ENCODE results near the gene MTHFD1.

The MTHFD1 gene

DNA sequence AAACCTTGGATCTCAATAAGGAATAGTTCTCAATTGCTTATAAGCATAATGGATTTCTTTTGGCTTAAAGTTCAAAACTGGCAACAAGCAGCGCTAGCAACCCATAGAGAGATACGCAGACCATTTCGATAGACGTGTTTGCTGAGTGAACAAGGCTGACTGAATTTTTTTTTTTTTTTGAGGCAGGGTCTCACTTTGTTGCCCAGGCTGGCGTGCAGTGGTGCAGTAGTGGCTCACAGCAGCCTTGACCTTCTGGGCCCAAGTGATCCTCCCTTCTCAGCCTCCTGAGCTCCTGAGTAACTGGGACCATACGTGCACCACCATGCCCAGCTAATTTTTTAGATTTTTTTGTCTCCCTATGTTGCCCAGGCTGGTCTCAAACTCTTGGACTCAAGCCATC is 75.7 kb downstream of the MTHFD1 start:
- DNase-seq (ENCODE audit: low read depth) = no peak
- TF ChIP-seq, protein P1, sequence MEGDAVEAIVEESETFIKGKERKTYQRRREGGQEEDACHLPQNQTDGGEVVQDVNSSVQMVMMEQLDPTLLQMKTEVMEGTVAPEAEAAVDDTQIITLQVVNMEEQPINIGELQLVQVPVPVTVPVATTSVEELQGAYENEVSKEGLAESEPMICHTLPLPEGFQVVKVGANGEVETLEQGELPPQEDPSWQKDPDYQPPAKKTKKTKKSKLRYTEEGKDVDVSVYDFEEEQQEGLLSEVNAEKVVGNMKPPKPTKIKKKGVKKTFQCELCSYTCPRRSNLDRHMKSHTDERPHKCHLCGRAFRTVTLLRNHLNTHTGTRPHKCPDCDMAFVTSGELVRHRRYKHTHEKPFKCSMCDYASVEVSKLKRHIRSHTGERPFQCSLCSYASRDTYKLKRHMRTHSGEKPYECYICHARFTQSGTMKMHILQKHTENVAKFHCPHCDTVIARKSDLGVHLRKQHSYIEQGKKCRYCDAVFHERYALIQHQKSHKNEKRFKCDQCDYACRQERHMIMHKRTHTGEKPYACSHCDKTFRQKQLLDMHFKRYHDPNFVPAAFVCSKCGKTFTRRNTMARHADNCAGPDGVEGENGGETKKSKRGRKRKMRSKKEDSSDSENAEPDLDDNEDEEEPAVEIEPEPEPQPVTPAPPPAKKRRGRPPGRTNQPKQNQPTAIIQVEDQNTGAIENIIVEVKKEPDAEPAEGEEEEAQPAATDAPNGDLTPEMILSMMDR (IDR thresholded peaks at IDR 0.05; ENCODE audit: control insufficient read depth, insufficient read depth, low read depth, low read length, missing control alignments) = no peak
- no peak overlapping the region for H3K4me3 ChIP-seq (ENCODE audit: control insufficient read depth, low read depth, low read length)

DNA sequence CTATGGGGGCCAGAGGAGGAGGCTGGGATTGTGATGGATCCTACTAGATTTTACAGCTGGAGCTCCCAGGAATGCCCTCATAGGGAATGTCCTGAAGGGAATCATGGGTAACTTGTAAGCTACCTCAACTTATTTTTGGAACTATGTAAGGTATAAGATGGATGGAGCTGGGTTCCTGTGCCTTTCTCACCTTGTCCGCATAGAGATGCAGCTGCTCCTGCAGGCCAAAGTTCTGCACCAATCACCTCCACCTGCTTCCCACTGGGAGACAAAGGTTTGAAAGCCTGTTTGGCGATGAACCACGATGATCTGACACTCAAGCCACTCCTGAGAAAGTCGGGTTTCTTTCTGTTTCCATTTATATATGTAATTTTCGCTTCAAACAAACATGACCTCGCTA is 76.5 kb downstream of the MTHFD1 start:
- no peak for DNase-seq (ENCODE audit: low read depth)
- TF ChIP-seq, protein P1 (IDR thresholded peaks at IDR 0.05; ENCODE audit: control insufficient read depth, insufficient read depth, low read depth, low read length, missing control alignments) = no peak
- H3K4me3 ChIP-seq (ENCODE audit: control insufficient read depth, low read depth, low read length) = peak overlapping the region; percentile 70

DNA sequence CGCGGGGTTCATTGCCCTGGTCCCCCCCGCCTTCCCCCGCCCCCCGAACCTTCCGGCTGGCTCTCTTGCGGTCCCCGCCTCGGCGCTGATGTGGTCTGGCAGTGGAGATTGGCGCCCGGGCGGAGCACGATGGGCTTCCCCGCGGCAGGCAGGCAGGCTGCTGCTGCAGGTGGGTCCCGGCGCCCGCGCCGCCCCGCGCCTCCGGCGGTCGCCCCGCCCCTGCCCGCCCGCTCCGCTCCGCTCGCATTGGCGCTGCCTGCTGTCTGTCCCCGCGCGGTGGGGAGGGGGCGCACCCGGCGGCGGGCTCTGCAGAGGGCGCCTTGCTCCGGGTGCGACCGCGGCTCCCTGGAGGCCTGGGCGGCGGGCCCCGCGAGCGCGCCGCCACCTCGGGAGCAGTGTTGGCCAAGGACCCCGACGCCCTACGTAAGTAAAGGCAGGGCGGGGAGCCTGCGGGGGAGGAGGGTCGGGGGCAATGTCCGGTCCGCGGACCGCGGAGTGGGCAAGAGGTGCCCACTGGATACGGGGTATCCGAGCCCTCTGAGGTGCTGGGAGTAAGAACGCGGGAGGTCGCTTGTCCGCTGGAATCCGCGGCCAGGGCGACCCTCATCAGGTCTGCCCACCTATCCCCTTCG is 77.2 kb downstream of the MTHFD1 start, which contains the start of gene AKAP5:
TSS of gene AKAP5 (plus strand) at position 309 of the 632 bp plus-strand sequence. CDS start 2,896 bp downstream, outside the sequence.
- H3K4me3 ChIP-seq (ENCODE audit: control insufficient read depth, low read depth, low read length) = peak within 1 kb of the TSS; percentile 70
- TF ChIP-seq, protein P1 (IDR thresholded peaks at IDR 0.05; ENCODE audit: control insufficient read depth, insufficient read depth, low read depth, low read length, missing control alignments) = no peak
- DNase-seq (ENCODE audit: low read depth) = no peak

GRCh38 chr14:64465831-64466554 is 77.8 kb downstream of the MTHFD1 start:
- H3K4me3 ChIP-seq (ENCODE audit: control insufficient read depth, low read depth, low read length) = peak overlapping the region; percentile 70
- TF ChIP-seq, protein P1 (IDR thresholded peaks at IDR 0.05; ENCODE audit: control insufficient read depth, insufficient read depth, low read depth, low read length, missing control alignments) = peak; percentile 54
- DNase-seq (ENCODE audit: low read depth) = peak; percentile 2

GRCh38 chr14:64467101-64467500 is 78.9 kb downstream of the MTHFD1 start:
- TF ChIP-seq, protein P1 (IDR thresholded peaks at IDR 0.05; ENCODE audit: control insufficient read depth, insufficient read depth, low read depth, low read length, missing control alignments) = no peak
- no peak for DNase-seq (ENCODE audit: low read depth)
- no peak overlapping the region for H3K4me3 ChIP-seq (ENCODE audit: control insufficient read depth, low read depth, low read length)

- TF ChIP-seq, protein P1 (IDR thresholded peaks at IDR 0.05; ENCODE audit: control insufficient read depth, insufficient read depth, low read depth, low read length, missing control alignments) = no peak
- DNase-seq (ENCODE audit: low read depth) = no peak
- H3K4me3 ChIP-seq (ENCODE audit: control insufficient read depth, low read depth, low read length) = no peak overlapping the region
These were observed 79.4 kb downstream of the MTHFD1 start for GRCh38 chr14:64467566-64467965.

All from AG09309 (cell line).